ENCODE measurements around the gene C17orf78.
"Not testable (repeated sequence)": the region's sequence is repeated elsewhere in the genome, so short reads cannot be mapped to it uniquely, and the experiment has no call there.

Gene C17orf78

GRCh38 chr17:37375706-37376105 lies at the start of gene C17orf78:
Gene C17orf78, plus strand, starts transcription at chr17:37375985. Its CDS starts 108 bp downstream, at chr17:37376093.
- DNase-seq, result no peak

- no peak for DNase-seq
Observed at GRCh38 chr17:37327341-37328090, 48.3 kb upstream of the C17orf78 start.

GRCh38 chr17:37338847-37339246 lies 36.9 kb upstream of the C17orf78 start:
- DNase-seq, result no peak

GRCh38 chr17:37339321-37339720 lies 36.5 kb upstream of the C17orf78 start:
- DNase-seq, result no peak

- no peak for DNase-seq
Observed at GRCh38 chr17:37340804-37341203, 35.0 kb upstream of the C17orf78 start.

GRCh38 chr17:37342589-37342988 lies 33.2 kb upstream of the C17orf78 start:
- DNase-seq, result no peak

GRCh38 chr17:37344519-37344918 lies 31.3 kb upstream of the C17orf78 start:
- DNase-seq, result no peak

GRCh38 chr17:37346863-37347402 lies 28.9 kb upstream of the C17orf78 start:
- not testable (repeated sequence) for DNase-seq

GRCh38 chr17:37356796-37357569 lies 18.8 kb upstream of the C17orf78 start:
- DNase-seq, result not testable (repeated sequence)

GRCh38 chr17:37358098-37358829 lies 17.5 kb upstream of the C17orf78 start:
- peak; percentile 23 for DNase-seq

- DNase-seq, result peak; percentile 91
Observed at GRCh38 chr17:37358830-37359681, 16.7 kb upstream of the C17orf78 start.

GRCh38 chr17:37359682-37360188 lies 16.1 kb upstream of the C17orf78 start:
- no peak for DNase-seq

- DNase-seq, result no peak
Observed at GRCh38 chr17:37360632-37361031, 15.2 kb upstream of the C17orf78 start.

GRCh38 chr17:37361543-37361942 lies 14.2 kb upstream of the C17orf78 start:
- DNase-seq, result no peak

GRCh38 chr17:37365589-37365988 lies 10.2 kb upstream of the C17orf78 start:
- no peak for DNase-seq

GRCh38 chr17:37368577-37368976 lies 7.2 kb upstream of the C17orf78 start:
- no peak for DNase-seq

- peak; percentile 65 for DNase-seq
Observed at GRCh38 chr17:37373530-37374159, 2.1 kb upstream of the C17orf78 start.

- no peak for DNase-seq
Observed at GRCh38 chr17:37382056-37382455, 6.3 kb downstream of the C17orf78 start.

GRCh38 chr17:37384560-37385149 lies 8.9 kb downstream of the C17orf78 start:
- no peak for DNase-seq

- DNase-seq, result no peak
Observed at GRCh38 chr17:37385474-37385990, 9.7 kb downstream of the C17orf78 start.

GRCh38 chr17:37386462-37386861 lies 10.7 kb downstream of the C17orf78 start:
- DNase-seq, result no peak

Data from CD4-positive, alpha-beta T cell treated with Interleukin-17A for 4 hours (primary cell).